Measurements from ENCODE around the gene GALNT9. TPM values are rescaled to one million over a fixed set of nuclear protein-coding genes. Genes with fewer than 3 reads are reported as not detected.

GALNT9 gene
- total and polyA plus RNA-seq, 2 experiments from 2014 or later, result 3.9 to 4.7 TPM

- peaks cover 27% of the 10 kb centered on the region for H3K27me3 ChIP-seq
- no peaks in the 10 kb centered on the region for H4K20me1 ChIP-seq (ENCODE audit: insufficient read depth, poor library complexity, severe bottlenecking)
- no peak overlapping the region for H3K4me3 ChIP-seq
- no peaks in the 10 kb centered on the region for H3K4me1 ChIP-seq (ENCODE audit: insufficient read depth)
- no peak for TF ChIP-seq CTCF (IDR thresholded peaks at IDR 0.05; ENCODE audit: poor library complexity)
- TF ChIP-seq EZH2phosphoT487 (IDR thresholded peaks at IDR 0.05; ENCODE audit: low read depth, severe bottlenecking, unreplicated experiment), result no peak
- TF ChIP-seq EZH2 (IDR thresholded peaks at IDR 0.05; ENCODE audit: borderline replicate concordance), result no peak
- H3K27ac ChIP-seq, result no peak overlapping the region
- no peak overlapping the region for H2AFZ ChIP-seq
- no peaks in the 10 kb centered on the region for H3K9me3 ChIP-seq (ENCODE audit: low read depth)
- no peak for DNase-seq (ENCODE audit: low spot score)
- H3K4me2 ChIP-seq, result no peak overlapping the region
- H3K79me2 ChIP-seq, result no peaks in the 10 kb centered on the region
- H3K9me2 ChIP-seq (replicated peaks; ENCODE audit: insufficient read depth), result no peaks in the 10 kb centered on the region
- no peaks in the 10 kb centered on the region for H3K36me3 ChIP-seq (replicated peaks; ENCODE audit: insufficient read depth, low read depth)
- 98% methylated on average over 39 of the region's 42 CpGs for WGBS (ENCODE audit: low lambda C conversion rate, missing lambda C conversion rate)
Measured at GRCh38 chr12:132324173-132324572, 5.2 kb downstream of the GALNT9 start.

GRCh38 chr12:132323171-132324010 is 6.0 kb downstream of the GALNT9 start:
- no peaks in the 10 kb centered on the region for H3K36me3 ChIP-seq (replicated peaks; ENCODE audit: insufficient read depth, low read depth)
- no peaks in the 10 kb centered on the region for H3K4me1 ChIP-seq (ENCODE audit: insufficient read depth)
- H3K9me2 ChIP-seq (replicated peaks; ENCODE audit: insufficient read depth), result no peaks in the 10 kb centered on the region
- no peak overlapping the region for H3K4me3 ChIP-seq
- H3K27me3 ChIP-seq, result peaks cover 20% of the 10 kb centered on the region
- no peaks in the 10 kb centered on the region for H3K79me2 ChIP-seq
- no peak for TF ChIP-seq EZH2 (IDR thresholded peaks at IDR 0.05; ENCODE audit: borderline replicate concordance)
- no peak for TF ChIP-seq EZH2phosphoT487 (IDR thresholded peaks at IDR 0.05; ENCODE audit: low read depth, severe bottlenecking, unreplicated experiment)
- TF ChIP-seq CTCF (IDR thresholded peaks at IDR 0.05; ENCODE audit: poor library complexity), result no peak
- 74% methylated on average over 39 of the region's 44 CpGs for WGBS (ENCODE audit: low lambda C conversion rate, missing lambda C conversion rate)
- H2AFZ ChIP-seq, result no peak overlapping the region
- no peaks in the 10 kb centered on the region for H4K20me1 ChIP-seq (ENCODE audit: insufficient read depth, poor library complexity, severe bottlenecking)
- no peak overlapping the region for H3K4me2 ChIP-seq
- no peak for DNase-seq (ENCODE audit: low spot score)
- no peak overlapping the region for H3K27ac ChIP-seq
- no peaks in the 10 kb centered on the region for H3K9me3 ChIP-seq (ENCODE audit: low read depth)

- Histone ChIP-seq H3K79me2 (no peaks in the 10 kb centered on the region), H3K27ac (no peak overlapping the region), H3K4me2 (no peak overlapping the region), H2AFZ (no peak overlapping the region), H3K4me1 (ENCODE audit: insufficient read depth) (no peaks in the 10 kb centered on the region), H3K27me3 (peaks cover 12% of the 10 kb centered on the region), H4K20me1 (ENCODE audit: insufficient read depth, poor library complexity, severe bottlenecking) (no peaks in the 10 kb centered on the region), H3K36me3 (replicated peaks; ENCODE audit: insufficient read depth, low read depth) (no peaks in the 10 kb centered on the region), H3K4me3 (no peak overlapping the region), H3K9me3 (ENCODE audit: low read depth) (no peaks in the 10 kb centered on the region), H3K9me2 (replicated peaks; ENCODE audit: insufficient read depth) (no peaks in the 10 kb centered on the region)
- DNase-seq (ENCODE audit: low spot score), result no peak
- 88% methylated on average over 43 of the region's 43 CpGs for WGBS (ENCODE audit: low lambda C conversion rate, missing lambda C conversion rate)
- TF ChIP-seq EZH2phosphoT487 (IDR thresholded peaks at IDR 0.05; ENCODE audit: low read depth, severe bottlenecking, unreplicated experiment) (no peak), CTCF (IDR thresholded peaks at IDR 0.05; ENCODE audit: poor library complexity) (no peak), EZH2 (IDR thresholded peaks at IDR 0.05; ENCODE audit: borderline replicate concordance) (no peak)
Measured at GRCh38 chr12:132322206-132323132, 6.9 kb downstream of the GALNT9 start.

Measured in hepatocyte (in vitro differentiated cells).